GM19452 (cell line): ENCODE measurements around the gene RNF141.

Source experiments
- ATAC-seq: cut with Tn5 transposase; IDR thresholded peaks from one replicate; pipeline ENCODE4 v1.9.1; 2021; ENCODE audit not compliant: unreplicated experiment

The RNF141 gene, protein sequence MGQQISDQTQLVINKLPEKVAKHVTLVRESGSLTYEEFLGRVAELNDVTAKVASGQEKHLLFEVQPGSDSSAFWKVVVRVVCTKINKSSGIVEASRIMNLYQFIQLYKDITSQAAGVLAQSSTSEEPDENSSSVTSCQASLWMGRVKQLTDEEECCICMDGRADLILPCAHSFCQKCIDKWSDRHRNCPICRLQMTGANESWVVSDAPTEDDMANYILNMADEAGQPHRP

DNA sequence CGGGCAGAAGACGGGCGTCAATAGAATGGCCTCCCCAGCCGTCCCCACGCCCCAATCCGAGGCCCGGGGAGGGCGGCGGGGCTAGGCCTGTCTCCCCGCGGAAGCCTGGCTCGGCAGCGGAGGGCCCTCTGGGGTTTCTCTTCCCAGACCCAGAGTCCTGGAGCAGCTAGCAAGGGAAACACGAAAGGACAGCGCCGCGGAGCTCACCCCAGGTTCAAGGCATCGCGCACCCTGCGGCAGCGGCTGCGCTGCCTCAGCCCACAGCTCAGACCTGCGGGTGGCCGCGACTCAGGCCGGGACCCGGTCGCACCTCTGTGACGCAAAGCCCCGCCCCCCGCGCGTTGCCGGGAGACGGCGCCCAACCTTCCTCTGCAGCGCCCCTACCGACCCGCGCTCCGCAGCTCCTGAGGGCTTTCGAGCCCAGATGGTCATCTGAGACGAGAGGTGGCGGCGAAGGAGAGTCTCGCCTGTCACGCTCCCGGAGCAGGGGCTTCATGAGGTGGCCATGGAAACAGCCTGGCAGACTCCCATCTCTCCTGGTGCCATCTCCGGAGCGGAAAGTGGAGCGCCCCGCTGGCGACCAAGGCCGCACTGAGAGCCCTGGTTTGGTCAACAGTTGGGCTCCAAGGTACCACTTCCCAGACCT is at the start of gene RNF141:
TSS of gene RNF141 (minus strand) at position 273 of the 646 bp plus-strand sequence. CDS start 7,029 bp downstream, outside the sequence.
- ATAC-seq = peak; percentile 99

DNA sequence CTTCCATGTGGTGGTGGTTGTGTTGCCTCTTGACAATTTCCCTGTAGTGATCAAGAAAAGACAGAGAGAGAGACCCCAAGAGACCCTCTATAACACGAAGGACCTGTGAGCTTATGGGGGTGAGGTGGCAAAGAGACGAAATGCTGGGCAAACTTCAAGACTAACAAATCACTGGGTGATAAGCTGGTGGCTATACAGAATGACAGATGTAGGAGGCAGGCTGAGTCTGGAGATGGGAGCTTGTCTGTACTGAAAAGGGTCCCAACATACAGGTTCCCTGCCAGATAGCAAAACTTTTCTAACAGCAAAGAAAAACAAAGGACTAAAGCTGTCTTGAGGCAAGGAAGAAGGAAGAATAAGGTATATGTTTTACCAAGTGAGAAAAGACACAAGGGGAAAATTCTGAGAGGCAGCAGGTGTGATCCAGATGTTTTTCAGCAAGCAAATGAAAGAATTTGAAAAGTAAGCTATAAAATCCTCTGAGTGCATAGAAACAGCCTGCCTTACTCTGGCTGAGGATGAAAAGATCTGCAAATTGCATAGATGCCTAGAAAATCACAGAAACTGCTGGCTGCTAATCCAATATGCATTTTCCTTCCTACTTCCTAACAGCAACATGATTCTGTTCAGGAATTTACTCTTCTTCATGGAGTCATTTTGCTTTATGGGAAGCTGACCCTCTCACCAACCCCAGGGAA is 49.4 kb upstream of the RNF141 start:
- no peak for ATAC-seq

DNA sequence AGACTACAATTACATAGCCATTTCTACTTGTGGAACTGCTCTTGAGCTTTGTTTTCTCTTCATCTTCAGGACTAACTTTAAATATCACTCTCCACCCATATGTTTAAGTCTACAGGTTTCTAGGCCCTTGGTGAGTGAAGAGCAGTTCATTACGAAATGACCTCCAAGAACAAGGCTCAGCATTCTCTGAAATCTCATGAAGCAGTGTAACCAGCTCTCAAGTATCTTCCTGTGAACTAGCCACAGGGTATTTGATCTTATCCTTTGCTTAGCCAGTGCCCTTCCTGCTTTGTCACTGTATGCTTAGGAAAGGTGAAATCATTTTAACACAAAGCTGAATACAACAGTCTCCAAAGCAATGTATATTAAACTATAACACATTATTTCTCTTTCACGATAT is 47.9 kb upstream of the RNF141 start:
- ATAC-seq = no peak

DNA sequence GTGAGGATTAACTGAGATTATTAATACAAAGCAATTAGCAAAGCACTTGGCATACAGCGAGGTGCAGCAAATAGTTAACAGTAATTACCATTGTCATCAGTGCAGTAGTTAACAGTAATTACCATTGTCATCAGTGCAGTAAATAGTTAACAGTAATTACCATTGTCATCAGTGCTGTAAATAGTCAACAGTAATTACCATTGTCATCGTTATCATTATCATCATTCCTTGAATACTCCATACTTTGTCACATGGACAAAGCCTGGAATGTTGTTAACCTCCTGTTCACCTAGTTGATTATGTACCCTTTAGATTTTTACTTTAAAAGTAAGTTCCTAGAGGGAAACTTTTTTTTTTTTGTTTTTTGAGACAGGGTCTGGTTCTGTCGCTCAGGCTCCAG is 47.0 kb upstream of the RNF141 start:
- ATAC-seq = no peak

DNA sequence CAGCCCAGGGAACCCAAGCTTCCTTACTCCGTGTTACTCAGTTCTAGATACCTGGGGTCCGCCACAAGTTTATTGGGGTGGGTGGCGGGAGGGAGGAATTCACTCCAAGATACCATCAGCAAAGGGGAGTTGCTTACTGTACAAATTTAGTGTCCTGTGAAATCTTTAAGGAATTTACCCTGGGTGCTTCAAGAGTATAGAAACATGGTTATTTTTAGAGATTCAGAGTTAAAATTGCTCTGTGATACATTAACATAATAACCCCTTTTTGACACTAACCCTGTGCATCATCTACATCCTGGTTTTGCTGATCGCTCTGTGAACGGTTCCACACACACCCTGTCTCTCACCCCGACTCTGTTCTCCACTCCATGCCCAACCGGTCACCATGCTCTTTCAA is 46.4 kb upstream of the RNF141 start:
- no peak for ATAC-seq

DNA sequence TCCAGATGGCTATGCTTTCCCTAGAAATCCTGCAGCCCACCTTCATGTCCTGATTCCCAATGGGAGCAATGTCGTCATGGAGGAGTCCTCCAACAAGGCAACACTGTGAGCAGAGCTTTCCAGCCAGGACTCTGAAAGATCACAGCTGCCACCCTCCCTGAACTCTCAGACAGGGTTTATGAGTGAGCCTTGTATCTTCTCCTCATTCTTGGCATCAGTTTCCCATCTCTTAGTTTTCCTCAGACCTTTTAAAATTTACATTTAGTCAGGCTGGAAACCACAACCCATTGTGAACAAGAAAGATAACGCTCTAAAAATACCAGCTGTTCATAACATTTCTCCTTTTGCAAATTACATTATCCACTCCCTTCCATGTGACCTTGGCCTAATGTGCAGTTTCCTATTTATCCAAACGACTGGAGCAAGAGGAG is 43.1 kb upstream of the RNF141 start:
- no peak for ATAC-seq

DNA sequence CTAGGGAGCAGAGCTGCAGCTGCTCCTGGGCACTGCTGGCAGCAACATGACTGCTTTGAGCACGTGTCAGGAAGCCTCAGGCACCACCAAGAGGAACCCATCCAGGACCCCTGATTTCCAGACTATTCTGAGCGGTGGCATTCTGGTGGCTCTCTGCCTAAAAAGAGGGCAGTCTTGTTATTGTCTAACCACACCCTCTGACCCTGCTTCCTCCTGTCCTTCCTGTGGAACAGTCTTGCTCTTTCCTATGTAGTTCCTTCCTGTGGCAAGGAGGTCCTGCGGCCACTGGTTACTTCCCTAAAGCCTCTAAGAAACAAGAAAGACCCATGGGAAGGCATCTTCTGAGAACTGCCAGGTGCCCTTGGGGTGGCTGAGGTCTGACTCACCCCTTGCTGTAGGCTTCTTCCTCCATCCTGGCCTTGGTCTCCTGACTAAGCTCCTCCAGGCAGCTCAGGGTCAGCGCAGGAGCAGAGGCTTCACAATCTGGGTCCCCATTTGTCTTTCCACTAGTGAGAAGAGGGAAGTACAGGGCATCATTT is 40.6 kb upstream of the RNF141 start:
- no peak for ATAC-seq

DNA sequence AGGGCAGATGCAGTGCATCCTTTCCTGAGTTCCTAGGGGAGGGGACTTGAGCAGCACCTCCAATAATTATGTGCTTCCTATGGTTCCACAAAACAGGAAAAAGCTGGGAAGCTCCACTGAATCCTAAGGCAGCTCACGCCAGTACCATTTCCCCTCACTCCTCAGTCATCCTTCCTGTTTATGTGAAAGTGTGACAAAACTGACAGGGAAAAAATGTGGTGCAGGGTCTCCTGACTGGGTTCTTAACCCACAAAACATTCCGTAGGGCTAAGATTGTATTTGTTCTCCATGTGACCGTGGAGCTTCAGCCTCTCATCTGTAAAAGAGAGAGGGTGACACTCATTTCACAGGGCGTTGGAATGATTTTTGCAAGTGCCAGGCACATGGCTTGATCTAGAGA is 39.6 kb upstream of the RNF141 start:
- no peak for ATAC-seq

DNA sequence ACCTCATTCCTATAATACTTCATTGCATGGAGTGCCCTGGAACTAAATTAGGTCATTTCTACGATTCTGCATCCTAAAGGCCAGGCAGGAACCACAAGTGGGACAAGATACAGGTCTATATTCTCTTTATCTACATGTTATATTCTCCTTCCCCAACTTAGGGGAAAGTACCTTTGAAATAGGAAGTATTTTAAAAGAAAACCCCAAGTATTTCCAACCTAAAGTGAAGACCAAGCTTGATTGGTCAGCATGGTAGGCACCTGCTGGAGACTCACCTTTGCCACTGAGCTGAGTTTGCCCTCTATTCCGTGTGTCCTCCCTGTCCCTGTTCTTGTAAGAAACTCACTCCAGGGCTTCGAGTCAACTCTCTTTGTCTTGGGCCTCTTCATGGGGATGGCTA is 38.7 kb upstream of the RNF141 start:
- no peak for ATAC-seq

DNA sequence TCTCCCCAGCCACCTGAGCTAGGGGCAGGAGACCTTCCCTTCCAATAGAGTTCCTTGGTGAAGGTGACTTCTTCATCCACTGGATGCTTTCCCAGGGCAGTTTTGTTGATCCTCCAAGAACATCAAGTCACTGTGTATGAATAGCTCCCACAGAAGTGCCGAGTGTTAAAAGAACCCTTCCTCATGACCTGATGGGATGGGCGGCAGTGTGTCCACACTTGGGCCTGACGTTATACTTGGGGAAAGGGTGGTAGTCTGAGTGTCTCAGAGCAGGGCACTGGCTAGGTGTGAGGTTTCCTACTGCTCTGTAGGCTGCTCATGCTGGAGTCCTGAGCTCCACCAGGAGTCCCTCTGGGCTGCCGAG is 35.0 kb upstream of the RNF141 start:
- ATAC-seq = no peak

DNA sequence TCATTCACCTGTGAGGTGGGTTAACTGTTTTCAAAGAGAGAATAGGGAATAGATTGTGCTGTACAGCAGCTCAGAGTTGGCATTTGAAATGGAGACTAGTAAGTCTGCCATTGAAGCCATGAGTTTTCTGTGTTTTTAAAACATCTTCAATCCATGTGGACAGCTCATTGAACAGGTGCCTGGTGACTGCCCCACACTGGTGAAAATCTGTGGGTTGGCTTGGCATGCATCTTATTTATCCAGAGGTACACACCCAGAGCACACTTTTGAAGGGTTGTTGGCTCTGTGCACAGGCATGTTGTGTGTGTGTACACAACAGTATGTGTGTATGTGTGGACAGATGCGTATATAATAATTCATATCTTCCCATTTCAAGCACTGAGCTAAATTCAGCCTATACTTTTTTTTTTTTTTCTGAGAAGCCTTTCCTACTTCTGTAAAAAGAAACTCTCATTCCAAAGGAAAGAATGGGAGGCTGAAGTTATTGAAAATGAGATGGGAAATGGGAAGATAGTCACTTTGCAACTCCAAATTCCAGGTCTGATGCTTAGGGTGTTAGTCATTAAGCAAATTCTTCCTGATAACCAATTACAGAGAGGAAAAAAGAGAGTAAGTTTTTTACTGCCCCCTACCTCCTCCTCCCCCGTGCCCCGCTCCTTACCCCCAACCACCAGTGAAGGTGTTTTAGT is 34.5 kb upstream of the RNF141 start:
- no peak for ATAC-seq

DNA sequence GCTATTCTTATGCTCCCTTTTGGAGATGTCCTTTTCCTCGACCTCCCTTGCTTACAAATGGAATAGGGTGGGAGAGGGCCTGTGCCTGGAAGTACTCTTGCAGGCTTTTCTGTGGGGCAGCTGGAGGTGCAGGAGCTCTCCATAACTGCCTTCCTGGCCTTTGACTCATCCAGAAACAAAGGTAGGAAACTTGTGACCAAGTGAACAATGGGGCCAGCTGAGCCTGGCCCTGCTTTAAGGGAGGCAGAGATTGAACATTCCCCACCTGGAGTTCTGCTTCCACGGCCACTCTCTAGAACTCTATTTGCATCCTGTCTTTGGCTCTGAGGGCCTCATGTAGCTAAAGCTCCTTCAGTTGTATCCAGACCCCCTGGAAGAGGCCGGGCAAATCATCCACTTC is 32.6 kb upstream of the RNF141 start:
- ATAC-seq = no peak

DNA sequence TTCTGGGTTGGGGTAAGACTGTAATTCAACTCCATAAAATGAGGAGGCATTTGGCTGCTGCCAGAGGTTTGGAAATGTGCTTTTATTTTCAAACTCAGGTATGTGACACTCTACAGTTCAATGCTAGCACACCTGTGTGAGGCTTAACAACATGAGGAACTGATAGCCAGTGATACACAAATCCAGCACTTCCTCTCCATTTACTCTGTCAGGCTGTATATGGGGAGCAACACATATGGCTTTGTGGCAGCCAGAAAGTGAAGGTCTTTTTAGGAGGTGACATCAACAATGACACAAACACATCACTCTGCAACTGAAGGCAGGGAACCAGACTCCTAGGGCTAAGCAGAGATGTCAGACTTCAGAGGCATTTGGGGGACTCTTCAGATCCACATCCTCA is 32.0 kb upstream of the RNF141 start:
- no peak for ATAC-seq

DNA sequence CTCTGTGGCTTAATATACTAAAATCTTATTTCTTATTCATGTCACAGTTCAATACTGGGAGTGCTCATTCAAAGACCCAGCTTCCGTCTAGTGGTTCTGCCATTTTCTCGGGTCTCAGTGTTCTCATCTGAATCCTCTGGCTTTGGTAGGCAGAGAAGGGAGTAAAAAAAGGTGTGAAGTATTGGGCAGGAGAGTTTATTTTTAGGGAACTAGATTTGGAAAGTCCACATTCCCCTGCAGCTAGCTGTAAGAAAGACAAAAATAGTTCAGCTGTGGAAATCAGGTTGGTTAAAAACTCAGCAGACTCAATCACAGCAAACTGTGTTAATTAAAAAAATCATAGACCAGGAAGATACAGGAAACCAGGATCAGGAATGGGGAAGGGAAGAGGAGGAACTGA is 31.5 kb upstream of the RNF141 start:
- no peak for ATAC-seq

DNA sequence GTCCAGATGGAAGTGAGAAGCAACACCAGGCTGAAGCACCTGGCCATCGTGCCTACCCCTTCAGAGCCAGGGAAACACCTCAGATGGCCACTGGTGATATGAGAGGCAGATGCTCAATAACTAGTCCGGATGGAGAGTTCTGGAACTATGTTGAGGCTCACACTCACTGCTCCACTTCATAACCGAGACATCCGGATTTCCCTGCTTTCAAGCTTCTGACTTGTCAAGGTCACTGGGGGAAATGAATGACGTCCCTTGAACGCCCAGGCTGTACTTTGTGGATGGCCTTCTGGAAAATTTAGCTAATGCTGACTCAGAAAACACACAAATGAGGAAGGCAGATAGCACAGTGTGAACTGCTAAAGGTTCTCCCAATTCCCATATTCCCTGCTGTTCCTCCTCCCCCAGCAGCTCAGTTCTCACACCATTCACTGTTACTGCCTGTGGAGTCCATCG is 27.5 kb upstream of the RNF141 start, which contains the start of gene LYVE1:
TSS of gene LYVE1 (minus strand) at position 180 of the 456 bp plus-strand sequence. CDS start at position 47, 133 bp downstream.
- no peak for ATAC-seq

DNA sequence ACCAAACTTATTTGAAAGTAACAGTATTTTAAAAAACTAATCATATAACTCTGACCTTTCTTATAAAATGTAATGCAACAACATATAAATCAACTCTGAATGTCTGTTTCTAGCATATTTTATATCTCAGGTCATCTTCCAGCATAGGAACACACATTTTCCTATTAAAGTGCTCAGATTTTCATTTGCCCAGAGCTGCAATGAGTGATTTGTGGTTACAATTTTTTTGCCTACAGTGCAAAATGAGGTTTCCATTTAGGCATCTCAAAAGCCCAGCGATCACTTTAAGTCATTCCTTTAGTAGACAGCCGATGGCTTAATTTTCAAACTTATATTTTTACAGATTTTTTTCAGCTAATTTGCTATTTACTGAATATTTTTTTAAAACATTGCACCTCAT is 26.5 kb upstream of the RNF141 start:
- no peak for ATAC-seq

DNA sequence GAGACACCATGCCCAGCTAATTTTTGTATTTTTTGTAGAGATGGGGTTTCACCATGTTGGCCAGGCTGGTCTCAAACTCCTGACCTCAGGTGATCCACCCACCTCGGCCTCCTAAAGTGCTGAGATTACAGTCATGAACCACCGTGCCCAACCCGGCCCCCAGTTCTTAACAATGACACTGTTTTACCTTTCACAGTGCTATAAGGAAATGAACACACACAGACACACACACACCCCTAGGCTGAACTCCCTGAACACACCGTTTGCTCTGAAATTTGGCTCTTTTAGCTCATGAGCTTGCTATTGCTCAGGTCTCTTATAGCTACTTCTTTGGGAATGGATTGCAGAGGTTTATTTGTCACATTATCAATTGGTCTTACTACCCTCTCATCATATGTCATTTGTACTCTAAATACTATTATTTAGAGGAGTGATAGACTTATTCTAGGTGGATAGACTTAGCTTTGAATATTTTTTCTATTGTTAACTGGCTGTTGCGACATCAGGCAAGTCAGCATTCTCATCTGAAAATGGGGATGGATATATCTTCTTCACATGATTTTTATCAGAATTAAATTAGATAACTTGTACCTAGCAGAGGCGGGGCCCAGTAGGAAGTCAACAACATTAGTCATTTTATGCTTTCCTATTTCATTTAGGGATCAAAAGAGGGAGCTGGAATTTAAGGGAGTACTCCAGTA is 25.4 kb upstream of the RNF141 start:
- no peak for ATAC-seq

DNA sequence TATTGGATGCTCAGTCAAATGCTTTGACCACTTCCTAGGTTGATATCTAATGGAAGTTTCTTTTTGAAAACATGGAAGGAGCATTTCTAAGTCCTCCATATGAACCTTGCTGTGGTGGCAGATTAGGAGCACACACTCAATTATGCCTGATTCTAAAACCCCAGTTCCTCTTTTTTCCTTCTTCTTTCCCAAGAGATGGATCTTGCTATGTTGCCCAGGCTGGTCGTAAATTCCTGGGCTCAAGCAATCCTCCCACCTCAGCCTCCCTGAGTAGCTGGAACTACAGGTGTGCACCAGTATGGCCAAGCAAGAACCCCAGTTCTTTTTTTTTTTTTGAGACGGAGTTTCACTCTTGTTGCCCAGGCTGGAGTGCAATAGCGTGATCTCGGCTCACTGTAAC is 24.5 kb upstream of the RNF141 start:
- ATAC-seq = no peak

DNA sequence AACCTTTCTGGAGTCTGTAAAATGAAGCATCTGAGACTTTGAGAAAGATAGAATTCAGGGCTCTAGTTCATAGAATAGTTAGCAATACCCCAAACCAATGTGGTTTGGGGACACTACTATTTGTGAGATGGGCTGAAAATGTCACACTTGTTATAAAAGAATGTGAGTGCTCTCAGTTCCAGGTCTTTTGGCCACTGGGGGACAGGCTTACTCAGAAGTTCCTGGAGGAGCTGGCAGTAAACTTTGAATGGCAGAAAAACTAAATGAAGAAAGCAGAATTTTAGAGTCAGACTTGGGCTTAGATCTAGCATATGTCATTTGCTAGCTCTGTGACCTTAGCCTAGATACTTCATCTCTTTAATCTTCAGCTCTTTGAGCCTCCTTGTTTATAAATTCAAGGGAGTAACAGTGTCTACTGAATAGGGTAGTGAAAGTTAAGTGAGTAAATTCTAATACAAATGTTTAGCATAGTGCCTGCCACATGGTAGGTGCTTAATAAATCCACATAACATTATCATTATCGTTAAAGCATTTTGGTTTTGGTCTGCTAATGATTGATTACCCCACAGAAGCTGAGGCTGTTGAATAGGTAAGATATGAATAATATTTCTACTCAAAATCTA is 23.8 kb upstream of the RNF141 start:
- ATAC-seq = no peak

DNA sequence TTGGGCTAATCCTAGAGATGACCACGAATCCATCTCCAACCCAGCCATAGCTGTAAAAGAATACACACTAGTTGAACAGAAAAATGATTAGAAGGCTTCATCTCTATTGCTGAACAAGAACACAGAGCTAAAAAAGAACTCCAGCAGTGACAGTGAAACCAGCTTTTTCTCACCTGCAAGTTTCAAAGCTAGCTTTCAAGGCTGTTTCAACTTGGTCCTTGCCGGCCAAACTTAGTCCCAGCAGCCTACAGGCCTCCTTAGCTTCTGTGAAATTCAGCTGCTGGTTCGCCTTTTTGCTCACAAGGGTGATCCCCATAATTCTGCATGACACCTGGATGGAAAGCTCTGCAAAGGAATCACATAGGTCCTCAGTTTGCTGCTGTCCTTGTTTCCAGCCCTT is 23.0 kb upstream of the RNF141 start:
- no peak for ATAC-seq
